GM19240 (cell line): ENCODE results near the gene CASQ2.

ENCODE experiments used
- DNase-seq: peaks from one replicate; pipeline ENCODE4 v3.0.0; 2011; ENCODE audit warnings: low spot score; ENCODE audit not compliant: insufficient read length

CASQ2 gene

DNA sequence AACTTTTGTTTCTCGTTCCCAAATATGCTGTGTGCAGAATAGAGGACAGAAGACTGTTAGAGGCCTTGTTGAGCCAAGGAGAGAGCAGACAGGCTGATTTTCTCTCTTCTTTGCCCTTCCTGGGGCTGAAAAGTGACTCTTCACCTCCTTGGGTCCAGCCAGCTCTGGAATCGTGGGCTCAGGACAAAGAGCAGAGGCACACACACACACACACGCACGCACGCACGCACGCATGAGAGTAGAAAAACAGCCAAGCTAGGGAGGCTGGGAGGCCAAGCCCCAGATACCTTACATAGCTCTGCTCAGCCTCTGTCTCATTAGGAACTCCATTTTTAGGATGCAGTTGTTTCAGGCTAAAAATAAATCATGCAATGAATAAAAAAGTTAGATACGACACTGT lies at the start of gene CASQ2:
TSS of gene CASQ2 (minus strand) at position 166 of the 400 bp plus-strand sequence. CDS start 173 bp downstream, outside the sequence.
- DNase-seq = no peak

DNA sequence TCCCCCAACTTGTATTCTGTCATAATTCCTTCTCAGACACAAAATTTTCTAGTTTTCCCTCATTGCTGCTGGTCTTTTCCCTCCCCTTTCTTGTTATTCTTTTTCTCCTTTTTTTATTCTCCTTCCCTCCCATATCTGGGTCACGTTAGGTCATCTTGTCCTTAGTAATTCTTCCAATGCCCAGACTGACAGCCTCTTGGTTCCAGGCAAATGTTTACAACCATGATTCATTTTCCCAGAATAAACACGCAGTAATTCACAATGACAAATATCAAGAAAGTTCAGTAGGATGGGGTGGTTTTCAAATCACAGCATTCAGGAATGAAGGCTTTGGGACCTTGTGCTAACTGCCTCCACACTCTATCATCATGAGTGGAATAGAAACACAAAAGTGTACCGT lies 47.2 kb upstream of the CASQ2 start:
- no peak for DNase-seq

DNA sequence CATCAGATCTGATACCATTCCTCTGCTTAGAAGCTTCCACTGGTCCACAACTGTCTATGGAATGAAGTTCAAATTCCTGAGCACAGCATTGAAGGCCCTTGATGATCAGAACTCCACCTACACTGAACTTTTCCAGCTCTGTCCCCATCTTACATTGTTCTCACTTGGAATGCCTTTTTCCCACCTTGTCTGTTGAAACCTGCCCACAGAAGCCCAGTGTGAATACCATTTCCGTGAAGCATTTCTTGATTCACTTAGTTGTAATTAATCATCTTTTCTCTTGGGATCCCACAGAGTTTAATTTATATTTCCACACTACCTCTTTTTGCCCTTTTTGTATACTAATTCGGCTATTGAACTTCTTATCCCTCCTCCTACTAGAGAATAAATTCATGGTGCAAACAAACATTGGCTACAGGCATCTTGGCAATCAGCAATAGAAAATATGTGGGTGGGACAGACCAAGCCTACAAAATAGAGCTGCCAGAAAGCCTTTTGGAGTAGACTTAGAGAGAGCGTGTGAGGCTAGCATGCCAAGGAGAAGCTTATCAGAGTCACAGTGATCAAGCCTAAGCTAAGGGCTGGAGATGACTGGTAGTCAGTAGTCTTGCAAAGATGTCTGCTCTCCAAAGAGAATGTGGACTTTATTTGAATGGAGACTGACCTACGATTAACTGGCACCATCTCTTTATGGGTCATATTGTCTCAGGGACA lies 46.3 kb upstream of the CASQ2 start:
- no peak for DNase-seq

DNA sequence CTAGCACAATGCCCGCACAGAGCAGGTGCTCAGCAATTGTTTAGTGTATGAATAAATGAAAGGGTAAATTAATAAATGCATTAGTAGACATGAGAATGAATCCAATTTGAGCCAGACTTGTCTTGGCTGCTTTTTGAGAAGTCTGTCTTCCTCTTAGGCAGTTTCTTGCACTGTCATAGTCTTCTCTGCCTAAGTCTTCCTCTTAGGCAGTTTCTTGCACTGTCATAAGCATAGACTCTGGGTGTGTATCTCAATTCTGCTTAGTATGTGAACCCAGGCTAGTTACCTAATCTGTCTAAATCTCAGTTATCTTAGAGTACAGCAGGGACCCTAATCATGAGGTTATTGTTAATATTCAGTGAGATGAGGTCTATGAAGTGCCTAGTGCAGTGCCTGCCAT lies 45.2 kb upstream of the CASQ2 start:
- DNase-seq = no peak

DNA sequence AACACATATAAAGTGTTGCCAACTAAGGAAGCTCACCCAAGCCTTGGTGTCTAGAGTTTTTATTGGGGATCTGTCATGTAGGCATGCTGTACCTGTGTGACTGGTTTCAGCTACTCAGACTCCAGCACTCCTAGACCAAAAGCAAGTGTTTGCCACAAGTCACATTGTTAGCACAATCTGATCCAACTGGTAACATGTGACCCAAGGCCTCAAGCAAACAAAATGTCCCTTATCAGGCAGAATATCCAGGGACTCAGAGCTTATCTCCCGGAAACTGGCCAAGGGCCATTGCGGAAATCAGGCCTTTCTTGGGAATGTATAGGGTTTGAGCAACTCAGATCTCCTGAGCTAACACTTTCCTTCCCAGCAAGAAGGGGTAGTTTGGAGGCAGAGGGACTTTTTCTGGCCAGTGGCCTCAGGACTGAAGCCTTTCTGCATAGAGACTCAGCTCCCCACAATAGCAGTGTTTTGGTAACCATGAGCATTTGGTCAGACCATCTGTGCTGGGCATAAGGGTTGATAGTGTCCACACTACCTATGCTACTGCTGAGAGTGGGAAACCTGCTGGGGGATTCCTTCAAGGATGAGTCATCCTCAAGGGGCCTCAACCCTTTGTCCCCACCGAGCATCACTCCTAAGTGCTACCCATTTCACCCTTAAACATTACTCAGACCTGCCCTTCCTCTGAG lies 42.8 kb upstream of the CASQ2 start:
- DNase-seq = no peak

DNA sequence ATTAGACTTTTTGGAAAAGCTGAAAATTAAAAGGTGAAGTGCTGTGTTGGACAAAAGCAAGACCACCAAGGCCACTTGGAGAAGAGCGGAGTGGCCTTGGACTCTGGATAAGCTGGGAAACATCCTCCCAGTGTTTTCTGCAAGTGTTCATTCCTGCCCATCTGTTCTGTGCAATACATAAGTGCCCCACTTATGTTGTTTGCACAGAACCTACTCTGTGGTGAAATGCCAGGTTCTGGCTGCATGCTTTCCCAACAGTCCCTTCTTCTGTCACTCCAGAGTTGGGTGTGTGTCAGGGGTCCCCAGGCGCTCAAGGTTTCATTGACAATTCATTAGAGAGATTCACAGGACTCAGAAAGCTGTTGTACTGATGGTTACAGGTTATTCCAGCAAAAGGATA lies 42.1 kb upstream of the CASQ2 start:
- no peak for DNase-seq

DNA sequence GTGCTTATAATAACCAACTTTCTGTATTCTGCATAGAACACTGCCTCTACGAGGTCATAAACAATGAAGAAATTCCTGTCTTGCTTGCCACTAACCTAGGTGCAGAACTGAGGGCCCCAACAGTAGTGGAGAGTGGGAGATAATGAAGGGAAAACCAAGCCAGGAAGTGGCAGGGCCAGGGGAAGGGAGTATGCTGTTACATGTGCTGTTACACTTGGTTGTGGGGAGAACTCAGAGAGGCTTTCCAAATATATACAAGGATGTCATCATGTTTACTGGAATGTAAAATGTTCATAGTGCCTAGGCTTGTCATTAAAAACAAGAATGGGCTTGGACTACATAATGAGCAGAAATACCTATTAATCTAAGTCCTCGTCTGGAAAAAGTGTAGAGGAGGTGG lies 41.3 kb upstream of the CASQ2 start:
- DNase-seq = no peak

DNA sequence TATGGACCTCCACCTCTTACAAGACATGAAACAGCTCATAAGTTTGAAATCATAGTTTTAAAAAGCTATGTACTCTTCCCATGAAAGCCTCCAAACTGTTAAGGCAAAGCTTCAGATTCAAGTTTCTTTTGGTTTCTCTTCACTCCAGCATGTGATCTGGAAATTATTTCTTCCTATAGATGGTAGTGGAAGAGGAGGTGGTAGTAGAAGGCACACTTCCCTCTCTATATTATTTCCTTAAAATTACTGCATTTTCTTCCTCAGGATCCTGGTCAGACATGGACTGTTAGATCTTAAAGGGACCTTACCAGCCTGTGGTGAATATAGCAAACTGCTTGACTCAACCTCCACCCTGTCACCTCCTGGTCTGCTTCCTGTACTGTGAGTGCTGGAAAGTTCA lies 40.6 kb upstream of the CASQ2 start:
- no peak for DNase-seq

DNA sequence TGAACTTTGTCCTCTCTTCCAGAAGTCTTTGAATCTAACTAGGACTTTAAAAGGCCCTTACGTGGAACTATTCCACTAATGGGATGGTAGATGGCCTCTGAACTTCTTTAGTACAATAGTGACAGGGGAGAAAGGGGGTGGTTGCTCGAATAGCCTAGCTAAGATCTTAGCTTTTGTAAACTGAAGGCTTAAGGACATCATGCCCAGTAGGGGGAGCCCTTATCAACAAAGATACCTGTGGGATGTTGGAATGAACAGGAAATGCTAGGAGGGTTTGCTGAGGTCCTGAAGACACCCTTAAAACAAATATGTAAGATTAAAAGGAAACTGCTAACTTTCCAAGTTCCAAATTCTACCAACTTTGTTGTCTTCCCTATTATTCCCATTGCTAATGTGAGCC lies 39.2 kb upstream of the CASQ2 start:
- peak; percentile 26 for DNase-seq

DNA sequence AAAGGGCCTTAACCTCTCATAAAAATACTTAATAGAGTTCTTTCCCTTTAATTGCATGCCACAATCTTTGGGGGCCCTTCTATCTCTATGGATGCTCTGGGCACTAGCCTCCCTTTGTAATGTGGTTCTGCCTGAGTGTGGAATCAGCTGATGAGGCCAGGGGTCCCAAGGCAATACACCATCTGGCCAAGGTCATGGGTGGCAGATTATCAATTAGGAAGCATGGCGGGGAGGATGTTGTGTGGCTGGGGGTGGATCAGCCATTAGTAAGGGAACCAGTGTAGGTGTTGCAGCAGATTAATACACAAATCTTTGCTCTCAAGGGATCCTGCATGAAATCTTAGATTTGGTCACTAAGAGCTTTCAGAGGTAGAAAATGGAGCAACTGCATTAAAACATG lies 37.1 kb upstream of the CASQ2 start:
- DNase-seq = no peak

DNA sequence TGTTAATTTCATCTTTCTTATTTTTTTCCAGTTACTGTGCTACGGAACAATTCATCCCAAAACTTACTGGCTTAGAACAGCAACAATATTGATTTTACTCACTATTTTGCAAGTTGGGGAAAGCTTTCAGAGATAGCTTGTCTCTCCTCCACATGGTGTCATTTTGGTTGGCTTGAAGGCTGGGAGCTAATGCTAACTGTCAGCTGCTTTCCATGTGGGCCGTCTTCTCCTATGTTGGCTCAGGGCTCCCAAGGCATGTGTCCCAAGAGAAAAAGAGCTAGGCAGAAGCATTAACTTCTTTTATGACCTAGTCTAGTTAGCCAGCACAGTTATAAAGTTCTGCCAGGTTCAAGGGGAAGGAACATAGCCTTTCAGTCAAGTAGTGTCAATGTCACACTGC lies 33.9 kb upstream of the CASQ2 start:
- no peak for DNase-seq

DNA sequence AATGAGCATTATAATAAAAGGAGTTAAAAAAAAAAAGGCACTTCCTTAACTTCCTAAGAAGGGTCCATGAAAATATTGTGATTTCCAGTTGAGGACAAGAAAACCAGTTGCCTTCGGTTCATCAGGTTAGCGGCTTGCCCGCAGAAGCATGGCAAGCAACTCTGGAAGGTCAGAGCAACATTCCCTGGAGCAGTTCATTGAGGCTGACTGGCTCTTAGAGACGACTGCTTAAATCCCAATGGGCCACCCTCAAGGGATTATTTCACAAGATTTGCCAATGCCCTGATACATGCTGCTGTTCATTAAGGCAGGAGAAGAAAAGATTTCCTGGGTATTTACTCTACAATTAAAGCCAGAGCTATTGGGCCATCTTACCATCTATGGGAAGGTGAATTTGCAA lies 29.0 kb upstream of the CASQ2 start:
- DNase-seq = no peak

DNA sequence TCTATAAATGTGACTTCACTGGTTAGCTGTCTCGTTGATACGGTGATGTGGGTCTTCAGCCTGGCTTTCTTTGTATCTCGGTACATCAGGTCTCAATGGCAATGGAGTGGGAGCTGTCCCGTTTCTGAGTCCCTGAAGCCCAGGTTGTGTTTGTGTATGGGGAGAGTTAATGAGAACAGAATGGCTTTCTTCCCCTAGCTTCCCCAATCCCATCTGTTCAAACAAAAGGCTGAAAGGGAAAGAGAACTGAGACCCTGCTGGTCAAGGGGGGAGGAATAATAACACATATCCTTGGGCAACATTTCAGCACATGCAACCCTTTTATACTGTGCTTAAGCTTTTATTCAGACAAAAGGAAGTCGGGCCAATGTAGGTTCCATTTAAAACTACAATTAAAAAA lies 28.4 kb upstream of the CASQ2 start:
- DNase-seq = no peak

DNA sequence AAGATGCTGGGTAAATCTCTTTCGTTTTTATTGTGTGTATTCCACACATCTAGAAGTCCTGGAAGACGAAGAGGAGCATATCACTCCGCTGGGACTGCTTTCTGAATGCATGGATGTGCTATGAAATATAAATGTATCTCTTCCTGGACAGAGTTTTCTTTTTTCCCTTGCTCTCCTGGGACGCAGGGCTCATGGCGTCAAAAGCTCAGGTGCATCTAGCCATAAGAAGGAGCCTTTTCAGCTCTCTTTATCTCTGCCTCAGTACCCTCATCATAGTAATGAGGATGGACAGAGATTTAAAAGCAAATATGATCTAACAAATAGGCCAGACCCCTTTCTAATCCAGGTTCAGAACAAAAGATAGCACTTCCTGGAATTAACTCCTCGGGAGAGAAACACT lies 27.5 kb upstream of the CASQ2 start:
- DNase-seq = no peak

DNA sequence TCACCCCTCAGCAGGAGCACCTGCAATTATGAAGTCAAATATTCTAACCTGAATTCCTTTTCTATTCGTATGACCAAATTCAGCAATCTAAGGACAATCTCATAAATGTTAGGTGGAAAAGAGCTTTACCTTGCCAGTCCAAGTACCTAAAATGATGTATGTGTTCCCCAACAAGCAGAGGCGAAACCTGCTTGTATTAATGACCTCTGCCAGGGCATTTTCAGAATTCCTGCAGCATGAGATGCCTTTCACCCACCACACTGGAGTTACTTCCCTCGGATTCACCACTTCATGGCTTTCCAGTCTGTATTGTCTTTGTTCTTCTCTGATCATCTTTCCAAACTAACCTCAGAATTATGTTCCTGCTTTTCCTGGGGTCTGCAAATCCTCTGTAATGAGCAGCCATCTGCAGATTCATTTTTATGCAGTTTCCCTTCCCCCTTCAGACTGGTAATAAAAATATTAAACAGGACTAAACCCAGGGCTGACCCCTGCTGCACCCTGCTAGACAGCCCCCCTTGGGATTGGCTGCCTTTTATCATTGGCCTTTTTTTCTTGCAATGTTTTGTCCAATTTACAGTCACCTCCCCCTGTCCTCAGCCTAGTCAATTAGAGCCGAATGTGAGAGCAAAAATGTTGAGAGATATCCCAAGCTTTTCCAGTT lies 26.6 kb upstream of the CASQ2 start:
- no peak for DNase-seq

DNA sequence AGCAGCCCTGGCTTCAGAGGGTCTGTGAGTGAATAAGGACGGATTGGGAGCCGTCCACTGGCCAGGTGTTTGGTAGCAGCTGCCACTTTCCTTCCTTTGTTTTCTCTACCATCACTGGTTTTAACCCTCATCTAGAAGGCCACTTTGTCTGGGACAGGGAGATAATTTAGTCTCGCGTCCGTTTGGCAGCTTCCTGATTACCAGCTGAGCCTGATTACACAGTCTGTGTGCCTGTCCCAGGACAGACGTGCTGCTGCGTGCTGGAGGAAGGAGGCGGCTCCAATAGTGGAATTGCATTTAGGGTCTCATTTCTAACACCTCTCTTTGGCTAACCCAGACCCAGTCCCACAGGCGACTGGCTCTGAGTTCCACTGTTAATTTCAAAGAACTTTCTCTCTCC lies 24.6 kb upstream of the CASQ2 start:
- no peak for DNase-seq

DNA sequence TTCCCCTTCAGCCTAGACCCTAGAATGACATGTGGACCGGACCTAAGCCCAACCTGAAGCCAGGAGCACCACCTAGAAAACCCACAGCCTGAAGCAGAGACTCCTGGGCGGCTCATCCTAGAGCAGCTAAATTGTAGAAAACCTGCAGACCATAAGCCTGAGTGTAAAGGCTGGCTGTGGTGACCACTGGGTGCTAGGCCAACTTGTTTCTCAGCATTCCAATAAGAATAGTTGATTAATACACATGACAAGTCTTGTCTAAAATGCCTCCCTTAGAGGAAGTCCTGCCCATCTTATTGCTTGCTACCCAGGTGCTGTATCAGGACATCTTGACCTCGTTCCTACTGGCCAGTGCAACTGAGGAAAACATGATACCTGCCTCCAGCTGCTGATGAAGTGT lies 23.3 kb upstream of the CASQ2 start:
- no peak for DNase-seq

DNA sequence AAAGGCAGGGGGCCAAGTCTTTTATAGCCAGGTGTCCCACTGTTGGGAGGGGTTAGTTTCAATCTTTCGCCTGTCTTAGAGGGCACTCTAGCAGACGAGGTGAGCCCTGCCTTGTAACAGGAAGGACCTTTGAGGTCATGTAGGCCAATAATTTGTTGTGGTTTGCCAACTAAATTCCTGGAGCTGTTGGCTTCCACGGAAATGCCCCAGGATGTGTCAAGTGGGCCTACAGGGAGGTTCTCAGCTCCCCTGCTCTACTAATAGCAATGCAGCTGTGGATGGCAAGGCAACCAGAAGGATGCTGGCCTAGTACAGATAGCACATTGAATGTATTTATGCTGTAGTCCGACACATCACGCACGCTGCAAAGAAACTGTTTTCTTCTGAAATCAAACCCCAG lies 22.3 kb upstream of the CASQ2 start:
- DNase-seq = no peak

DNA sequence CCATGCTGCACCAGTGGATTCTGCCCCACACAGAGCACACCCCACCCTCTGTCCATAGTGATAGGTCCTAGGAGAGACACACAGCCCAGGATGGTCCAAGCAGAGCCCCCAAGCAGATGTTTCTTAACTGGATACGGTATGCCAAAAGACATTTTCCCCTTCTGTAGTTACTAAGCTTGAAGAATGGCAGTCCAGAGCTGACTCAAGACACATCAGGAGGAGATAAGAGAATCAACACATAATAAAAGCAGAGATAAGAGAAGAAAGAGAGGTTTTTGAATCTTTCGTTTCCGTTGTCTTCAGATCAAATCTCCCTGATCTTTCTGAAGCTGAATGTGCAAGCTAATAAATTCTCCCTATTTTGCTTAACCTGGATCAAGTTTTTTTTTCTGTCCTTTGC lies 21.8 kb upstream of the CASQ2 start:
- DNase-seq = no peak

DNA sequence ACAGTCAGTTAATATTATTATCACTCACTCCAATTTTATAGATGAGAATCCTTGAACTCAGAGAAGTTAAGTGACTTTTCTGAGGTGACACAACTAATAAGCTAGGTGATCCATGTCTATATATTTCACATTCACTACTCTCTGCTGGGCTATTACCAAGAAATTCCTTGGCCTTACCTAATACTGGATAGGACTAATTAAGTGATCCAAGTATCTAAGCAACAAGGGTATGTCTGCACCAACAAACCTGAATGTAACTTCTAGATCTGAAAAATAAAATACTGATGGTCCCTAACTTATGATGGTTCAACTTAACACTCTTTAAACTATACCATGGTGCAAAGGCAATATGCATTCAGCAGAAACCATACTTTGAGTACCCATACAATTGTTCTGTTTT lies 14.8 kb upstream of the CASQ2 start:
- no peak for DNase-seq

DNA sequence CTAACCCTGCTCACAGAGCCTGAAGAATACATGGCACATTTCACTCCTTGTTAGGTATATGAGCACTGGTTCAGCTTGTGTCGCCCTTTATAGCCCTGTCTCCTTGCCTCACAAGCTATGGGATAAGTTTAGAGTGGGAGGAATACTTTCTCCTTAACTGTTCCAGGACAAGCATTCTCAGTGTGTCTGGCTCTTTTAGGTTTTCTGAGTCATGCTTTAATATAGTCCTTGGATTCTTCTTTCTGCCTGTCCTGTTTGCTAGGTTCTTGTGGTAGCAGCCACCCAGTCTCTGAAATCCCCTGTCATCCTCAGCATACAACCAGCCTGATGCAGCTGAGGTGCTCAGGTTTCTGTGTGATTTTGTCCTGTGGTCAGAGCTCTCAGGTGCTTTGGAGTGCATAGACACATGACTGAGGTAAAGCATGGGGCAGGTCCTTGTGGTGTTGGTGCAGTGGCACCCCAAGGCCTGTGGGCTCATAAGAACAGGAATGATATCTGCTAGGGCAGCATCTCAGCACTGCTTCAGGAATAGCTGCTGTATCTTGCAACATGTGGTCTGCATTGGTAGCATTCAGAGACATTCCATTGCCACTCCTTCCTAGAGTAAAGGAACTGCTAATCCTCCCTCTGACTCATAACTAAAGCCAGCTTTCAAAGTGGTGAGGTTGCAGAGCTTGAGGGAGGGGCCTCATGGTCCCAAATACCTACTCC lies 14.2 kb upstream of the CASQ2 start:
- no peak for DNase-seq

DNA sequence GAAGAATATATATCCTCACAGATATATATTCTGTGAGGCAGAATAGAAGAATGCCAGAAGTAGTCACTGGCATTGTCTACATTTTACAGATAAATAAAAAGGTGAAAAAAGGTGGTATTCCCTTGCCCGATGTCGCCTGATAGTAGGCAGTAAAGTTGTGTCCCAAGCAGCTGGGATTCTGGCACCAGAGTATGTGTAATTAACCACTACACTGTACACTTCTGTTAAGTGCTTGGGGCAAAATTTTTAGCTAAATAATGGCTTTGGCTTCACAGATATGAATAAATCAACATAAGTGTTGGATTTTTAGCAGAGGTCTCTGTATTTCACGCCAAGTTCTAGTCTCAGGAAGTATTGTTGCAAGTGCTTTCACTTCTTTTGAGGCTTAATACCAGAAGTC lies 13.3 kb upstream of the CASQ2 start:
- no peak for DNase-seq
